HEK293 (cell line): Measurements from ENCODE around the gene SPACDR.

Experiments used
- CTCF ChIA-PET: fragments of 350-600 bp; formaldehyde crosslinking; extraction: SDS; loops from one replicate; lab custom pipeline; 2021; ENCODE audit warnings: antibody characterized with exemption; lab: Yijun Ruan, JAX
- POLR2A ChIA-PET: fragments of 300-600 bp; formaldehyde crosslinking; extraction: SDS; loops from one replicate; lab custom pipeline; 2020; ENCODE audit warnings: antibody characterized with exemption, inconsistent platforms; lab: Yijun Ruan, JAX
- H3K27ac ChIP-seq: fragments of 200-500 bp; sonication (Bioruptor generic); 2 replicates; pipeline ENCODE4 v1.5.1; 2014; ENCODE audit warnings: low read depth, low read length, control low read depth, inconsistent platforms; ENCODE audit errors: extremely low read depth
- H3K36me3 ChIP-seq, 2 experiments: fragments of 200-500 bp in 1 of 2; sonication (Bioruptor generic) in 1 of 2; 1 replicate in 1 of 2; 2 replicates in 1 of 2; pipeline ENCODE4 v1.5.1; 2014 to 2017; ENCODE audit warnings: inconsistent platforms in 2 of 2, low read length in 2 of 2; ENCODE audit not compliant: control insufficient read depth in 2 of 2, insufficient read depth in 1 of 2
- H3K4me1 ChIP-seq: fragments of 200-500 bp; sonication (Bioruptor generic); 2 replicates; pipeline ENCODE4 v1.5.1; 2014; ENCODE audit warnings: mild to moderate bottlenecking, low read length, inconsistent platforms; ENCODE audit not compliant: control insufficient read depth, insufficient read depth
- H3K4me3 ChIP-seq: 2 replicates; pipeline ENCODE4 v1.5.1; 2011; ENCODE audit warnings: low read depth, mild to moderate bottlenecking, control low read depth, low read length, moderate library complexity
- H3K9me3 ChIP-seq: fragments of 200-500 bp; sonication (Bioruptor generic); 2 replicates; pipeline ENCODE4 v1.5.1; 2014; ENCODE audit warnings: low read depth, low read length, inconsistent platforms; ENCODE audit not compliant: control insufficient read depth, insufficient read depth
- FEZF1 ChIP-seq: fragments of 450-650 bp; formaldehyde crosslinking; IDR thresholded peaks from 2 replicates; pipeline ENCODE4 v1.5.1; 2016; ENCODE audit warnings: missing biosample characterization, missing genetic modification characterization
- KLF8 ChIP-seq: fragments of 450-650 bp; formaldehyde crosslinking; IDR thresholded peaks from 2 replicates; pipeline ENCODE4 v1.5.1; 2016; ENCODE audit warnings: missing biosample characterization, missing genetic modification characterization
- OSR2 ChIP-seq: fragments of 450-650 bp; formaldehyde crosslinking; IDR thresholded peaks from 2 replicates; pipeline ENCODE4 v1.5.1; 2016; ENCODE audit warnings: missing biosample characterization, missing genetic modification characterization
- PRDM1 ChIP-seq: fragments of 450-650 bp; formaldehyde crosslinking; IDR thresholded peaks from 2 replicates; pipeline ENCODE4; 2016; ENCODE audit warnings: missing biosample characterization, missing genetic modification characterization
- RBAK ChIP-seq: fragments of 450-650 bp; formaldehyde crosslinking; IDR thresholded peaks from 2 replicates; pipeline ENCODE4 v1.5.1; 2016; ENCODE audit warnings: missing biosample characterization, missing genetic modification characterization
- REPIN1 ChIP-seq: fragments of 450-650 bp; formaldehyde crosslinking; IDR thresholded peaks from 2 replicates; pipeline ENCODE4 v1.5.1; 2017; ENCODE audit warnings: missing biosample characterization, missing genetic modification characterization, low read depth
- ZFHX2 ChIP-seq: fragments of 450-650 bp; formaldehyde crosslinking; conservative IDR thresholded peaks from 2 replicates; pipeline ENCODE4 v1.5.1; 2016; ENCODE audit warnings: missing biosample characterization, missing genetic modification characterization
- ZIC2 ChIP-seq: fragments of 450-650 bp; formaldehyde crosslinking; IDR thresholded peaks from 2 replicates; pipeline ENCODE4 v1.5.1; 2016; ENCODE audit warnings: missing biosample characterization, missing genetic modification characterization
- ZNF121 ChIP-seq: fragments of 450-650 bp; formaldehyde crosslinking; IDR thresholded peaks from 2 replicates; pipeline ENCODE4 v1.5.1; 2016; ENCODE audit warnings: missing biosample characterization, missing genetic modification characterization
- ZNF433 ChIP-seq: fragments of 450-650 bp; formaldehyde crosslinking; IDR thresholded peaks from 2 replicates; pipeline ENCODE4 v1.5.1; 2016; ENCODE audit warnings: missing biosample characterization, missing genetic modification characterization, low read depth
- ZNF529 ChIP-seq: fragments of 450-650 bp; formaldehyde crosslinking; IDR thresholded peaks from 2 replicates; pipeline ENCODE4 v1.5.1; 2017; ENCODE audit warnings: missing genetic modification characterization, missing biosample characterization; ENCODE audit not compliant: insufficient replicate concordance
- ZNF549 ChIP-seq: fragments of 450-650 bp; IDR thresholded peaks from 2 replicates; pipeline ENCODE4 v1.5.1; 2018; ENCODE audit warnings: missing biosample characterization, missing genetic modification characterization, mild to moderate bottlenecking, inconsistent platforms, moderate library complexity
- ZNF580 ChIP-seq: fragments of 450-650 bp; formaldehyde crosslinking; IDR thresholded peaks from 2 replicates; pipeline ENCODE4 v1.5.1; 2016; ENCODE audit warnings: missing biosample characterization, missing genetic modification characterization
- ZNF626 ChIP-seq: fragments of 450-650 bp; sonication (Bioruptor Pico); formaldehyde crosslinking; IDR thresholded peaks from 2 replicates; pipeline ENCODE4 v1.5.1; 2018; ENCODE audit warnings: missing biosample characterization, missing genetic modification characterization, inconsistent platforms
- ZNF654 ChIP-seq: fragments of 450-650 bp; formaldehyde crosslinking; IDR thresholded peaks from 2 replicates; pipeline ENCODE4 v1.5.1; 2016; ENCODE audit warnings: low read depth, missing biosample characterization, missing genetic modification characterization
- ZNF664 ChIP-seq: fragments of 450-650 bp; formaldehyde crosslinking; IDR thresholded peaks from 2 replicates; pipeline ENCODE4 v1.5.1; 2016; ENCODE audit warnings: missing biosample characterization, missing genetic modification characterization
- ZNF701 ChIP-seq: fragments of 450-650 bp; formaldehyde crosslinking; IDR thresholded peaks from 2 replicates; pipeline ENCODE4 v1.5.1; 2016; ENCODE audit warnings: missing biosample characterization, missing genetic modification characterization
- ZNF747 ChIP-seq: fragments of 450-650 bp; formaldehyde crosslinking; IDR thresholded peaks from 2 replicates; pipeline ENCODE4 v1.5.1; 2016; ENCODE audit warnings: missing biosample characterization, missing genetic modification characterization
- ZNF792 ChIP-seq: fragments of 450-650 bp; formaldehyde crosslinking; IDR thresholded peaks from 2 replicates; pipeline ENCODE4 v1.5.1; 2016; ENCODE audit warnings: missing biosample characterization, missing genetic modification characterization
- ZSCAN18 ChIP-seq: fragments of 450-650 bp; formaldehyde crosslinking; IDR thresholded peaks from 2 replicates; pipeline ENCODE4 v1.5.1; 2016; ENCODE audit warnings: missing biosample characterization, missing genetic modification characterization
- TF ChIP-seq, protein P1 (sequence below): fragments of 450-650 bp; formaldehyde crosslinking; IDR thresholded peaks from 2 replicates; pipeline ENCODE4 v1.5.1; 2017; ENCODE audit warnings: missing biosample characterization, missing genetic modification characterization
- TF ChIP-seq, protein P2 (sequence below): fragments of 450-650 bp; formaldehyde crosslinking; IDR thresholded peaks from 2 replicates; pipeline ENCODE4 v1.5.1; 2016; ENCODE audit warnings: missing biosample characterization, missing genetic modification characterization, low read depth

Gene SPACDR

GRCh38 chr7:100457033-100457432 is 7.0 kb downstream of the SPACDR start:
- ChIA-PET POLR2A (no interaction called here), CTCF (interaction anchor here (0.6 to 1.0 kb wide), 3 partner anchors 12 to 235 kb away, joined by 3 to 7 read pairs (median 3); no protein-coding TSS in a partner anchor)
- H3K27ac ChIP-seq = no peak overlapping the region
- TF ChIP-seq ZNF121 (tag by site-specific recombination) (peak; percentile 95), ZNF433 (tag by site-specific recombination) (no peak)
- TF ChIP-seq, protein P1, sequence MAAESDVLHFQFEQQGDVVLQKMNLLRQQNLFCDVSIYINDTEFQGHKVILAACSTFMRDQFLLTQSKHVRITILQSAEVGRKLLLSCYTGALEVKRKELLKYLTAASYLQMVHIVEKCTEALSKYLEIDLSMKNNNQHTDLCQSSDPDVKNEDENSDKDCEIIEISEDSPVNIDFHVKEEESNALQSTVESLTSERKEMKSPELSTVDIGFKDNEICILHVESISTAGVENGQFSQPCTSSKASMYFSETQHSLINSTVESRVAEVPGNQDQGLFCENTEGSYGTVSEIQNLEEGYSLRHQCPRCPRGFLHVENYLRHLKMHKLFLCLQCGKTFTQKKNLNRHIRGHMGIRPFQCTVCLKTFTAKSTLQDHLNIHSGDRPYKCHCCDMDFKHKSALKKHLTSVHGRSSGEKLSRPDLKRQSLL (tag by site-specific recombination) = peak; percentile 47; the same call in 1 of the 2 replicates
- no peaks in the 10 kb centered on the region; a peak in 1 of 3 replicates for H3K36me3 ChIP-seq
- no peak overlapping the region for H3K4me3 ChIP-seq
- H3K9me3 ChIP-seq = no peaks in the 10 kb centered on the region
- H3K4me1 ChIP-seq = no peaks in the 10 kb centered on the region

DNA sequence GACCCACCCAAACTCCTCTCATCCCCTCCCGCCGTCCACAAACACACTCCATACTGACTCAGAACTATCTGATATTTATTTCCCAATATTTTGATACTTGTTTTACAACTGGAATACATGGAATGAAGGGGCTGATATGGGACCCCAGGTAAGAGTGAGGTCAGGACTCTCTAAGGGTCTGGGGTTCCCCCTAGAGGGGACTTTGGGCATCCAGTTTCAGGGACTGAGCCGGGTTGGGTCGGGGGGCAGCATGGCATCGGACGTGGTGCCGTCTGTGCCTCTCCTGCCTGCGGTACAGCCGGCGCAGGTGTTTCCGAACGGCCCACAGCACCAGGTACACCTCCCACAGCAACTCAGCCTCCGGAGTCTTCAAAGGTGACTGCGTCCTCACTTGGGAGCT is 7.5 kb downstream of the SPACDR start:
- ChIA-PET POLR2A (interaction anchor here (4.0 kb wide), 1 partner anchor 27 kb away, joined by 21 read pairs; the partner anchor contains the start of genes MEPCE and ZCWPW1), CTCF (interaction anchor here (0.6 to 1.0 kb wide), 3 partner anchors 12 to 236 kb away, joined by 3 to 7 read pairs (median 3); no protein-coding TSS in a partner anchor)
- Histone ChIP-seq H3K4me1 (no peaks in the 10 kb centered on the region), H3K36me3 (no peaks in the 10 kb centered on the region; a peak in 1 of 3 replicates), H3K9me3 (no peaks in the 10 kb centered on the region), H3K4me3 (no peak overlapping the region), H3K27ac (no peak overlapping the region)
- TF ChIP-seq ZNF626 (tag by site-specific recombination) (no peak), ZNF747 (no peak), OSR2 (tag by site-specific recombination) (no peak), ZNF654 (no peak), FEZF1 (tag by site-specific recombination) (no peak), ZFHX2 (tag by site-specific recombination) (no peak), REPIN1 (tag by site-specific recombination) (no peak)
- TF ChIP-seq, protein P2, sequence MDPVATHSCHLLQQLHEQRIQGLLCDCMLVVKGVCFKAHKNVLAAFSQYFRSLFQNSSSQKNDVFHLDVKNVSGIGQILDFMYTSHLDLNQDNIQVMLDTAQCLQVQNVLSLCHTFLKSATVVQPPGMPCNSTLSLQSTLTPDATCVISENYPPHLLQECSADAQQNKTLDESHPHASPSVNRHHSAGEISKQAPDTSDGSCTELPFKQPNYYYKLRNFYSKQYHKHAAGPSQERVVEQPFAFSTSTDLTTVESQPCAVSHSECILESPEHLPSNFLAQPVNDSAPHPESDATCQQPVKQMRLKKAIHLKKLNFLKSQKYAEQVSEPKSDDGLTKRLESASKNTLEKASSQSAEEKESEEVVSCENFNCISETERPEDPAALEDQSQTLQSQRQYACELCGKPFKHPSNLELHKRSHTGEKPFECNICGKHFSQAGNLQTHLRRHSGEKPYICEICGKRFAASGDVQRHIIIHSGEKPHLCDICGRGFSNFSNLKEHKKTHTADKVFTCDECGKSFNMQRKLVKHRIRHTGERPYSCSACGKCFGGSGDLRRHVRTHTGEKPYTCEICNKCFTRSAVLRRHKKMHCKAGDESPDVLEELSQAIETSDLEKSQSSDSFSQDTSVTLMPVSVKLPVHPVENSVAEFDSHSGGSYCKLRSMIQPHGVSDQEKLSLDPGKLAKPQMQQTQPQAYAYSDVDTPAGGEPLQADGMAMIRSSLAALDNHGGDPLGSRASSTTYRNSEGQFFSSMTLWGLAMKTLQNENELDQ (tag by site-specific recombination) = no peak

GRCh38 chr7:100455206-100455605 is 8.9 kb downstream of the SPACDR start:
- H3K9me3 ChIP-seq = no peaks in the 10 kb centered on the region
- CTCF ChIA-PET = interaction anchor here (0.6 to 3.1 kb wide), 13 partner anchors 10 to 443 kb away, joined by 3 to 24 read pairs (median 5); partner anchors contain the start of gene POP7
- no peak overlapping the region for H3K4me3 ChIP-seq
- no peaks in the 10 kb centered on the region for H3K4me1 ChIP-seq
- no peak overlapping the region for H3K27ac ChIP-seq
- POLR2A ChIA-PET = interaction anchor here (2.1 to 4.0 kb wide), 2 partner anchors 19 to 26 kb away, joined by 7 to 21 read pairs; partner anchors contain the start of genes MEPCE, PPP1R35 and ZCWPW1
- no peaks in the 10 kb centered on the region; a peak in 1 of 3 replicates for H3K36me3 ChIP-seq
- no peak for TF ChIP-seq ZNF580 (tag by site-specific recombination)
- TF ChIP-seq ZNF549 (tag by site-specific recombination) = no peak
- TF ChIP-seq ZIC2 (tag by site-specific recombination) = no peak
- TF ChIP-seq, protein P2 (tag by site-specific recombination) = no peak
- no peak for TF ChIP-seq ZNF529 (tag by site-specific recombination)
- TF ChIP-seq PRDM1 (tag by site-specific recombination) = peak; percentile 42; the same call in 1 of the 2 replicates
- TF ChIP-seq KLF8 (tag by site-specific recombination) = no peak
- no peak for TF ChIP-seq ZNF701 (tag by site-specific recombination)
- no peak for TF ChIP-seq ZNF792 (tag by site-specific recombination)
- peak; percentile 68; the same call in 1 of the 2 replicates for TF ChIP-seq ZNF664
- no peak for TF ChIP-seq REPIN1 (tag by site-specific recombination)
- no peak for TF ChIP-seq RBAK (tag by site-specific recombination)
- no peak for TF ChIP-seq ZSCAN18 (tag by site-specific recombination)
